HG02588 (cell line): ENCODE data around the gene DDX51.
"Not testable (repeated sequence)": the region's sequence is repeated elsewhere in the genome, so short reads cannot be mapped to it uniquely, and the experiment has no call there.

Source experiments
- ATAC-seq: cut with Tn5 transposase; IDR thresholded peaks from one replicate; pipeline ENCODE4 v1.9.1; 2021; ENCODE audit warnings: mild to moderate bottlenecking, moderate library complexity; ENCODE audit not compliant: unreplicated experiment

The DDX51 gene

DNA sequence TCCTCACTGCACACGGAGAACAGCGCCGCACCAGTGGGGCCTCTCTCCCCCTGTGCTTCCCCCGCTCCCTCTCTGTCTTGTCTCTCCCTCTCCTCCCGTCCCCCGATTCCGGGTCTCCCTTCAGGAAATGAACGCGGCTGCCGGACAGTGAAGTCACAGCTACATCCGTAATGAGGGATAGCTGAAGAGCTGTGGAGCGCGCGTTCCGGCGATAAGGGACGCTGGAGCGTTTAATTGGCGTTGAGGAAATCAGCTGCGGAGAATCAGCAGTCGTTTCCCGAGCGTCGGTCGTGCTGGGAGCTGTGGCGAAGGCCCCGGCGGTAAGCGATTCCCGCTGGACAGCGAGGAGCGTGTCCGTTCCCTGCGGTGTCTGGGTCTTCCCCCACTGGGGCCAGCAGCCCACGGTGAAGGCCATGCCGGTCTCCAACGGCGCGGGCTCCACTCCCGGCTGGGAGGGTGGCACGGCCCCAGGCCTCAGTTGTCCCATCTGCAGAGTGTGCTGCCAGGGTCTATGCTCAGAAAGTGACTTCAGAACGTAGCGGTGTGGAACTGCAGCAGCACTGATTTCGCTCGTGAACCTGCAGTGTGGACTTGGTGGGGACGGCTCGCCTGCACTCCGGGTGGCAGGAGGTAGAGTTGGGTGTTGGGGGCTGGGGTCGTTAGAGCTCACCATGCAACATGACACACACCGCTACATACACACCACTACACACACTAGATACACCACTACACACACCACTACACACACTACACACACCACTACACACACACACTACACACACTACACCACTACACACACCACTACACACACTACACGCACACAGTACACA is 11.0 kb upstream of the DDX51 start:
- no peak for ATAC-seq

DNA sequence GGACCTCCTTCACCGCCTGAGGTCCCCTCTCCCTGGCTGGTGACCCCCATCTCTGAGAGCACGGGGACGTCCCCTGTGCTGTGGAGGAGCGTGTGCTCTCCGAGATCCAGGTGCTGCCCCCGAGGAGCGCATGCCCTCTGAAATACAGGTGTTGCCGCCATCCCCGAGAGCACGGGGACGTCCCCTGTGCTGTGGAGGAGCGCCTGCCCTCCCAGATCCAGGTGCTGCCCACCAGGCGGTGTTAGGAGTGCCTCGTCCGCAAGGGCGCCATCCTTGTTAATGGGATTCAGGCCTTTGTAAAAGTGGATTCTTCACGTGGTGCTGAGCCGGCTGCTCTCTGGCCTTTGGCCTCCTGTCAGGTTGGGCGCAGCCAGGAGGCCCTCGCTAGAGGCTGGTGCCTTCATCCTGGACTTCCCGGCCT is 10.2 kb upstream of the DDX51 start:
- no peak for ATAC-seq

GRCh38 chr12:132153501-132154340 is 9.6 kb upstream of the DDX51 start:
- ATAC-seq, result no peak

DNA sequence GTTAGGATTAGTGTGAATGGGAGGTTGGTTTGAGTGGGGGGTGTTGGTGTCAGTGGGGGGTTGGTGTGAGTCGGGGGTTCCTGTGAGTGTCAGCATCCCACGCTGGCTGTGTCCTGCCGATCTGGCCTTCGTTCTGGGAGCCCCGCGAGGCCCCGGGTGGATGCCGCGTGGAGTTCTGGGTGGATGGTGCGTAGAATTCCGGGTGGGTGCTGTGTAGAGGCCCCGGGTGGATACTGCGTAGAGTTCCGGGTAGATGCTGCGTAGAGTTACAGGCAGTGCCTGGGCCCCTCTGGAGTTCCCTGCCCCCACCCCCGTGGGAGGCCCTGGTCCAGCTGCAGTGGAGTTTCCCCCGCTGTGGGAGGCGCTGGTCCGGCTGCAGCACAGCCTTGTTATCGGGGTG is 8.8 kb upstream of the DDX51 start:
- no peak for ATAC-seq

DNA sequence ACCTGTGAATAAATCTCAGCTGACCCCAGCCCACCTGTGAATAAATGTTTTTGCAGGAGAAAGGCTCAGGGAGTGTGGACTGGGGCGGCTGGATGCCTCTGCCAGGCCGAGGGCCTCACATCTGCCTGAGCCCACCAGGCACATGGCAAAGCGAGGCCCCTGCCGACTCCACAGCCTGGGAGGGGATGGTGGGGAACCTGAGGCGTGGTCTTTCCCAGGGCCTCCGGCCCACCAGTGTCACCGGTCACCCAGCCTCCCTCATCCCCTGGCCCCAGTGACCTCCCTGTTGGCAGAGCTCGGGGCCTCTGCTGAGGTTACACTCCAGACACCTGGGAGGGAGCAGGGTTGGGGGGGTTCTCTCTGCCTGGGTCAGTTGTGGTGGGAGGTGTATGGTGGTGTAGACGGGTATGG is 8.3 kb upstream of the DDX51 start:
- ATAC-seq, result no peak

GRCh38 chr12:132151766-132152410 is 7.8 kb upstream of the DDX51 start:
- ATAC-seq, result no peak

DNA sequence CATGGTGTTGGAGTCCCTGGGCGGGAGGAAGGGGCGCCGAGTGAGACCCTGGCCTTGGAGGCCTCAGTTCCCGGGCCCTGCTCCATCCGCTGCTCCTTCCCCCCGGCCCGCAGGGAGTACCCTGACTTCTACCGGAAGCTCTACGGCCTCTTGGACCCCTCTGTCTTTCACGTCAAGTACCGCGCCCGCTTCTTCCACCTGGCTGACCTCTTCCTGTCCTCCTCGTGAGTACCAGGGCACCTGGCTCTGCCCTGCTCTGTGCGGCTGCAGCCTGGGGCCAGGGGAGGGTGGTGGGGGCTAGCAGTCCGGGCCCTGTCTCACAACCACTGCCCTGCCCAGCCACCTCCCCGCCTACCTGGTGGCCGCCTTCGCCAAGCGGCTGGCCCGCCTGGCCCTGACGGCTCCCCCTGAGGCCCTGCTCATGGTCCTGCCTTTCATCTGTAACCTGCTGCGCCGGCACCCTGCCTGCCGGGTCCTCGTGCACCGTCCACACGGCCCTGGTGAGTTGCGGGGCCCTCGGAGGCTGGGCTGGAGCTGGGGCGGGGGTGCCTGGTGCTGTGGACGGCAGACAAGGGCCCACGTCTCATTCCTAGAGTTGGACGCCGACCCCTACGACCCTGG is 7.1 kb upstream of the DDX51 start:
- no peak for ATAC-seq

DNA sequence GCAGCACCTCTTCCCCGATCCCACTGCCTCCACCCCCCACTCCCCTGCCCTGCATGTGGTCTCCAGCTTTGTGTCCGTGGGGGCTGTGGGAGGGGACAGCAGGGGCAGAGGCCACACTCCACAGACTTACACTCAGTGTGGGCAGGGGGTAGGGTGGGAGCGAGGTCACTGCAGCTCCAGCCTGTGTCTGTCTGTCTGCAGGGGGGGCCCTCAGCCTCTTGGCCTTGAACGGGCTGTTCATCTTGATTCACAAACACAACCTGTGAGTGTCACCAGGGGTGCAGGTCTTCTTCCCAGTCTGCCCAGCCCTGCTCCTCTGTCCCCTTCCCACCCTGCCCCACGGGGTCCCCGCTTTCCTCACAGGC is 6.6 kb upstream of the DDX51 start:
- no peak for ATAC-seq

DNA sequence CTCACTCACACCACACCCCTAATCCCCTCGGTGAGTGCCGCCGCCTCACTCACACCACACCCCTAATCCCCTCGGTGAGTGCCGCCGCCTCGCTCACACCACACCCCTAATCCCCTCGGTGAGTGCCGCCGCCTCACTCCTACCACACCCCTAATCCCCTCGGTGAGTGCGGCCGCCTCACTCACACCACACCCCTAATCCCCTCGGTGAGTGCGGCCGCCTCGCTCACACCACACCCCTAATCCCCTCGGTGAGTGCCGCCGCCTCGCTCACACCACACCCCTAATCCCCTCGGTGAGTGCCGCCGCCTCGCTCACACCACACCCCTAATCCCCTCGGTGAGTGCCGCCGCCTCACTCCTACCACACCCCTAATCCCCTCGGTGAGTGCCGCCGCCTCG is 5.4 kb upstream of the DDX51 start:
- not testable (repeated sequence) for ATAC-seq

- no peak for ATAC-seq
These were observed 4.4 kb upstream of the DDX51 start for GRCh38 chr12:132148368-132149045.

- no peak for ATAC-seq
These were observed 3.6 kb upstream of the DDX51 start for GRCh38 chr12:132147423-132148367.

- ATAC-seq, result no peak
These were observed 2.8 kb upstream of the DDX51 start for GRCh38 chr12:132146772-132147422.

GRCh38 chr12:132146098-132146497 is 2.0 kb upstream of the DDX51 start:
- ATAC-seq, result no peak

DNA sequence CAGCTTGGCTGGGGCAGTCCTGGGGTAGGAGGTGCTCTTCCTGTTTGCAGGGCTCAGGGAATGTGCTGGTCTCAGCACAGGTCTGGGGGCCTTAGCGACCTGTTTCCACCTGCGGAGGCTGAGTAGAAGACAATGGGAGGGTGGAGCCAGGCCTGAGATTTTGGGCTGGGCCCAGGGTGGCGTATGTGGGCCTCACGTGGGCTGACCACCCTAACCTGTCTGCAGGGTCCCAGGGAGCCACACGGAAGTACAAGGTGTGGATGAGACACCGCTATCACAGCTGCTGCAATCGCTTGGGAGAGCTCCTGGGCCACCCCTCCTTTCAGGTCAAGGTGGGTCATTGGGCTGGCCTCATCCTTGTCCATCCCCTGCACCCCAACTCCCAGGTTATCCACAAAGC is 1.2 kb upstream of the DDX51 start:
- ATAC-seq, result no peak

GRCh38 chr12:132144810-132145168 is 670 bp upstream of the DDX51 start:
- no peak for ATAC-seq

GRCh38 chr12:132143336-132144071 is 615 bp downstream of the DDX51 start:
- peak; percentile 23 for ATAC-seq

- no peak for ATAC-seq
These were observed 1.3 kb downstream of the DDX51 start for GRCh38 chr12:132142679-132143335.
